Muscle layer of duodenum (tissue), 2 donors: Measurements from ENCODE around the gene DNAAF1.

ENCODE experiments used
- H3K27ac ChIP-seq: one replicate; pipeline ENCODE4 v1.7.0; 2013; ENCODE audit warnings: mild to moderate bottlenecking, low read length
- H3K27me3 ChIP-seq: one replicate; pipeline ENCODE4 v1.7.0; 2013; ENCODE audit warnings: low read depth, mild to moderate bottlenecking, control low read depth, low read length
- H3K36me3 ChIP-seq, 2 donors: one replicate each; pipeline ENCODE4 v1.7.0; 2013; ENCODE audit warnings: low read length in 2 of 2, control low read depth in 1 of 2, mild to moderate bottlenecking in 1 of 2; ENCODE audit not compliant: insufficient read depth in 2 of 2, control insufficient read depth in 1 of 2
- H3K4me1 ChIP-seq, 2 donors: one replicate each; pipeline ENCODE4 v1.7.0; 2013; ENCODE audit warnings: low read length in 2 of 2, mild to moderate bottlenecking in 2 of 2, control low read depth in 1 of 2, moderate library complexity in 1 of 2; ENCODE audit not compliant: insufficient read depth in 2 of 2, control insufficient read depth in 1 of 2
- H3K4me3 ChIP-seq, 2 donors: one replicate each; pipeline ENCODE4 v1.7.0; 2013; ENCODE audit warnings: low read length in 2 of 2, low read depth in 1 of 2, mild to moderate bottlenecking in 1 of 2
- H3K9me3 ChIP-seq, 2 donors: one replicate each; pipeline ENCODE4 v1.7.0; 2013; ENCODE audit warnings: low read length in 2 of 2, control low read depth in 1 of 2, mild to moderate bottlenecking in 1 of 2; ENCODE audit not compliant: control insufficient read depth in 1 of 2
- donor health status: healthy.

The DNAAF1 gene

GRCh38 chr16:84220851-84221250, 75.7 kb downstream of the DNAAF1 start:
- Histone ChIP-seq H3K4me3 (no peak overlapping the region), H3K27me3 (no peaks in the 10 kb centered on the region), H3K9me3 (no peaks in the 10 kb centered on the region), H3K4me1 (no peaks in the 10 kb centered on the region), H3K27ac (no peak overlapping the region), H3K36me3 (no peaks in the 10 kb centered on the region)

GRCh38 chr16:84223456-84223855, 78.3 kb downstream of the DNAAF1 start:
- Histone ChIP-seq H3K27ac (no peak overlapping the region), H3K4me1 (peaks cover 0 to 6% of the 10 kb centered on the region in 2 donors), H3K9me3 (no peaks in the 10 kb centered on the region), H3K36me3 (no peaks in the 10 kb centered on the region), H3K27me3 (no peaks in the 10 kb centered on the region), H3K4me3 (no peak overlapping the region)

- H3K27me3 ChIP-seq = no peaks in the 10 kb centered on the region
- H3K36me3 ChIP-seq = no peaks in the 10 kb centered on the region
- peaks cover 0 to 6% of the 10 kb centered on the region in 2 donors for H3K4me1 ChIP-seq
- H3K9me3 ChIP-seq = no peaks in the 10 kb centered on the region
- H3K4me3 ChIP-seq = no peak overlapping the region
- H3K27ac ChIP-seq = no peak overlapping the region
These were observed 79.4 kb downstream of the DNAAF1 start for GRCh38 chr16:84224554-84224953.

- Histone ChIP-seq H3K9me3 (no peaks in the 10 kb centered on the region), H3K36me3 (no peaks in the 10 kb centered on the region), H3K4me3 (no peak overlapping the region), H3K27ac (no peak overlapping the region), H3K27me3 (no peaks in the 10 kb centered on the region), H3K4me1 (peaks cover 0 to 6% of the 10 kb centered on the region in 2 donors)
These were observed 80.0 kb downstream of the DNAAF1 start for GRCh38 chr16:84225126-84225525.

- no peaks in the 10 kb centered on the region for H3K9me3 ChIP-seq
- H3K27ac ChIP-seq = no peak overlapping the region
- H3K4me1 ChIP-seq = peaks cover 0 to 6% of the 10 kb centered on the region in 2 donors
- H3K36me3 ChIP-seq = no peaks in the 10 kb centered on the region
- H3K4me3 ChIP-seq = no peak overlapping the region
- no peaks in the 10 kb centered on the region for H3K27me3 ChIP-seq
These were observed 80.5 kb downstream of the DNAAF1 start for GRCh38 chr16:84225571-84225970.

- Histone ChIP-seq H3K36me3 (no peaks in the 10 kb centered on the region), H3K27me3 (no peaks in the 10 kb centered on the region), H3K4me3 (no peak overlapping the region), H3K9me3 (no peaks in the 10 kb centered on the region), H3K4me1 (peaks cover 0 to 6% of the 10 kb centered on the region in 2 donors), H3K27ac (no peak overlapping the region)
These were observed 80.9 kb downstream of the DNAAF1 start for GRCh38 chr16:84226026-84226425.
